H9 (cell line): ENCODE measurements around the gene DPP10. TPM values are rescaled to one million over a fixed set of nuclear protein-coding genes. Genes with fewer than 3 reads are reported as not detected.

Experiments
- DNase-seq: peaks from one replicate; pipeline ENCODE4 v3.0.0-alpha.2; 2017
- H2AFZ ChIP-seq: one replicate; pipeline ENCODE4 v1.6.1; 2013; ENCODE audit warnings: mild to moderate bottlenecking, low read length, control low read depth, moderate library complexity
- H2AK5ac ChIP-seq: 2 replicates; pipeline ENCODE4 v1.6.1; 2013; ENCODE audit warnings: low read length, control low read depth, mixed read lengths; ENCODE audit not compliant: insufficient read length
- H2BK120ac ChIP-seq: one replicate; pipeline ENCODE4 v1.6.1; 2013; ENCODE audit warnings: low read depth, mild to moderate bottlenecking, low read length, control low read depth, inconsistent platforms; ENCODE audit not compliant: poor library complexity, severe bottlenecking
- H2BK12ac ChIP-seq: 2 replicates; pipeline ENCODE4 v1.6.1; 2013; ENCODE audit warnings: low read length, control low read depth, mixed read lengths, low read depth; ENCODE audit not compliant: insufficient read length
- H2BK15ac ChIP-seq: 2 replicates; pipeline ENCODE4 v1.6.1; 2013; ENCODE audit warnings: low read depth, low read length, control low read depth
- H2BK20ac ChIP-seq: one replicate; pipeline ENCODE4 v1.6.1; 2013; ENCODE audit warnings: low read depth, mild to moderate bottlenecking, low read length, control low read depth, inconsistent platforms; ENCODE audit not compliant: poor library complexity, severe bottlenecking
- H2BK5ac ChIP-seq: 2 replicates; pipeline ENCODE4 v1.6.1; 2013; ENCODE audit warnings: low read length, control low read depth, mixed read lengths; ENCODE audit not compliant: insufficient read length
- H3K14ac ChIP-seq: 2 replicates; pipeline ENCODE4 v1.6.1; 2013; ENCODE audit warnings: low read length, control low read depth; ENCODE audit not compliant: insufficient read depth
- H3K18ac ChIP-seq: 2 replicates; pipeline ENCODE4 v1.6.1; 2013; ENCODE audit warnings: low read depth, mild to moderate bottlenecking, mixed read lengths, low read length, control low read depth; ENCODE audit not compliant: insufficient read length
- H3K23ac ChIP-seq: 2 replicates; pipeline ENCODE4 v1.6.1; 2013; ENCODE audit warnings: low read length, control low read depth, mixed read lengths, low read depth; ENCODE audit not compliant: insufficient read length
- H3K23me2 ChIP-seq: 2 replicates; pipeline ENCODE4 v1.6.1; 2013; ENCODE audit warnings: low read depth, mild to moderate bottlenecking, mixed read lengths, low read length, control low read depth; ENCODE audit not compliant: insufficient read length, poor library complexity, severe bottlenecking
- H3K27ac ChIP-seq: 2 replicates; pipeline ENCODE4 v1.5.1; 2013; ENCODE audit warnings: low read length, control low read depth, mixed read lengths, low read depth; ENCODE audit not compliant: insufficient read length
- H3K27me3 ChIP-seq: 2 replicates; pipeline ENCODE4 v1.6.1; 2013; ENCODE audit warnings: low read length, control low read depth, inconsistent platforms; ENCODE audit not compliant: insufficient read depth
- H3K4ac ChIP-seq: 2 replicates; pipeline ENCODE4 v1.6.1; 2013; ENCODE audit warnings: low read depth, mild to moderate bottlenecking, control low read depth, inconsistent platforms, low read length, moderate library complexity
- H3K4me1 ChIP-seq: 2 replicates; pipeline ENCODE4 v1.6.1; 2013; ENCODE audit warnings: low read length, control low read depth, inconsistent platforms; ENCODE audit not compliant: insufficient read depth
- H3K4me2 ChIP-seq: 2 replicates; pipeline ENCODE4 v1.6.1; 2013; ENCODE audit warnings: low read length, control low read depth, mixed read lengths; ENCODE audit not compliant: insufficient read length, insufficient read depth
- H3K56ac ChIP-seq: 2 replicates; pipeline ENCODE4 v1.6.1; 2013; ENCODE audit warnings: low read depth, mild to moderate bottlenecking, mixed read lengths, low read length, control low read depth; ENCODE audit not compliant: insufficient read length
- H3K79me1 ChIP-seq: 2 replicates; pipeline ENCODE4 v1.6.1; 2013; ENCODE audit warnings: low read depth, mild to moderate bottlenecking, moderate library complexity, low read length, control low read depth, inconsistent platforms; ENCODE audit not compliant: insufficient read depth, poor library complexity, severe bottlenecking
- H3K79me2 ChIP-seq: 2 replicates; pipeline ENCODE4 v1.6.1; 2013; ENCODE audit warnings: low read length, control low read depth, inconsistent platforms; ENCODE audit not compliant: insufficient read depth
- H3K9ac ChIP-seq: 2 replicates; pipeline ENCODE4 v1.6.1; 2013; ENCODE audit warnings: low read length, control low read depth, mixed read lengths; ENCODE audit not compliant: insufficient read length; ENCODE audit errors: extremely low read depth
- H3K9me3 ChIP-seq: one replicate; pipeline ENCODE4 v1.6.1; 2013; ENCODE audit warnings: low read depth, low read length, inconsistent platforms; ENCODE audit not compliant: control insufficient read depth
- H3T11ph ChIP-seq: one replicate; pipeline ENCODE4 v1.6.1; 2013; ENCODE audit warnings: mild to moderate bottlenecking, low read length, control low read depth, inconsistent platforms
- H4K20me1 ChIP-seq: one replicate; pipeline ENCODE4 v1.6.1; 2013; ENCODE audit not compliant: control insufficient read depth, insufficient read length, insufficient read depth
- H4K5ac ChIP-seq: 2 replicates; pipeline ENCODE4 v1.6.1; 2013; ENCODE audit warnings: low read depth, mild to moderate bottlenecking, mixed read lengths, low read length, control low read depth; ENCODE audit not compliant: insufficient read length
- H4K8ac ChIP-seq: replicated peaks from 2 replicates; pipeline ENCODE4 v1.6.1; 2013; ENCODE audit warnings: low read length, control low read depth, mixed read lengths, low read depth; ENCODE audit not compliant: insufficient read length
- H4K91ac ChIP-seq: 2 replicates; pipeline ENCODE4 v1.6.1; 2013; ENCODE audit warnings: low read depth, mild to moderate bottlenecking, moderate library complexity, mixed read lengths, low read length, control low read depth; ENCODE audit not compliant: insufficient read length
- H3K27ac Mint-ChIP-seq, 3 experiments: 2 replicates in 2 of 3; 3 replicates in 1 of 3; pipeline ENCODE4 v1.8.0; 2020 to 2021; ENCODE audit warnings: mixed read lengths in 3 of 3, mild to moderate bottlenecking in 1 of 3, moderate library complexity in 1 of 3
- H3K27me3 Mint-ChIP-seq: 2 replicates; pipeline ENCODE4 v1.8.0; 2021; ENCODE audit warnings: low read depth, mild to moderate bottlenecking, moderate library complexity, mixed read lengths
- H3K36me3 Mint-ChIP-seq, 3 experiments: 2 replicates in 2 of 3; 3 replicates in 1 of 3; pipeline ENCODE4 v1.8.0; 2020 to 2021; ENCODE audit warnings: low read depth in 3 of 3, mixed read lengths in 3 of 3; ENCODE audit not compliant: insufficient read depth in 1 of 3
- H3K4me1 Mint-ChIP-seq, 2 experiments: 2 replicates each; pipeline ENCODE4 v1.8.0; 2020; ENCODE audit warnings: mixed read lengths in 2 of 2
- H3K4me3 Mint-ChIP-seq, 2 experiments: 2 replicates in 1 of 2; 3 replicates in 1 of 2; pipeline ENCODE4 v1.8.0; 2020 to 2021; ENCODE audit warnings: mild to moderate bottlenecking in 2 of 2, mixed read lengths in 2 of 2, moderate library complexity in 1 of 2
- H3K9me3 Mint-ChIP-seq, 2 experiments: 2 replicates in 1 of 2; 3 replicates in 1 of 2; pipeline ENCODE4 v1.8.0; 2020; ENCODE audit warnings: mild to moderate bottlenecking in 2 of 2, mixed read lengths in 2 of 2, moderate library complexity in 1 of 2
- CTCF ChIP-seq: fragments of 200-600 bp; sonication (generic); conservative IDR thresholded peaks from 3 replicates; pipeline ENCODE4 v1.8.0; 2021; ENCODE audit warnings: antibody characterized with exemption, mild to moderate bottlenecking
- WGBS: extraction: QIAGEN DNeasy Blood & Tissue Kit; methylation state at CpG from one replicate; pipeline ENCODE4 v1.1.7; 2013; ENCODE audit warnings: missing lambda C conversion rate, low lambda C conversion rate, mixed read lengths; ENCODE audit not compliant: insufficient read length; ENCODE audit errors: extremely low coverage; 5-methylcytosine and 5-hydroxymethylcytosine counted together
- total RNA-seq: library from RNA; stranded (reverse); gene quantifications from 2 replicates; pipeline ENCODE4 v1.2.1, GENCODE V29; 2021

Gene DPP10
- total RNA-seq, 1 experiment from 2014 or later: 11.3 TPM

GRCh38 chr2:115299199-115299598 lies 856.8 kb downstream of the DPP10 start:
- DNase-seq: no peak
- Histone ChIP-seq H4K91ac (no peak overlapping the region), H2BK120ac (no peak overlapping the region), H4K20me1 (no peaks in the 10 kb centered on the region), H3K14ac (no peak overlapping the region), H2AFZ (no peak overlapping the region), H3K18ac (no peak overlapping the region), H2BK15ac (no peak overlapping the region), H3K23me2 (no peaks in the 10 kb centered on the region), H2AK5ac (no peak overlapping the region), H4K5ac (no peak overlapping the region), H3K79me1 (no peaks in the 10 kb centered on the region), H3K9me3 (no peaks in the 10 kb centered on the region), H3K79me2 (no peaks in the 10 kb centered on the region), H3K9ac (no peak overlapping the region), H3K4me2 (no peak overlapping the region), H4K8ac (no peak overlapping the region), H3K56ac (no peak overlapping the region), H3K27ac (no peak overlapping the region), H3K23ac (no peak overlapping the region), H3K27me3 (no peaks in the 10 kb centered on the region), H2BK12ac (no peak overlapping the region), H3T11ph (no peak overlapping the region), H2BK5ac (no peak overlapping the region), H3K4me1 (no peaks in the 10 kb centered on the region), H3K4ac (no peak overlapping the region), H2BK20ac (no peak overlapping the region)
- Mint-ChIP-seq H3K4me1 (peaks cover 16 to 18% of the 10 kb centered on the region in 2 experiments), H3K36me3 (peaks cover 0 to 5% (median 2%) of the 10 kb centered on the region in 3 experiments; a peak in 2 of 7 replicates), H3K27ac (no peak overlapping the region), H3K9me3 (no peaks in the 10 kb centered on the region), H3K4me3 (no peak overlapping the region), H3K27me3 (no peaks in the 10 kb centered on the region)
- no CpG with 5 or more reads among the region's 2 CpGs for WGBS
- TF ChIP-seq CTCF: no peak
